ENCODE data around the gene GOLGA2.
A peak's percentile ranks its signal among the peaks of the same experiment; 100 is the strongest.

The GOLGA2 gene

GRCh38 chr9:128215491-128216409 is 60.1 kb downstream of the GOLGA2 start:
- no peak for TF ChIP-seq CTCF (conservative IDR thresholded peaks at IDR 0.05; ENCODE audit: low read length)
- DNase-seq (ENCODE audit: low read depth), result peak; percentile 83
- H3K4me3 ChIP-seq (ENCODE audit: low read length), result no peak overlapping the region

GRCh38 chr9:128214571-128215490 is 61.0 kb downstream of the GOLGA2 start:
- no peak overlapping the region for H3K4me3 ChIP-seq (ENCODE audit: low read length)
- peak; percentile 24 for DNase-seq (ENCODE audit: low read depth)
- TF ChIP-seq CTCF (conservative IDR thresholded peaks at IDR 0.05; ENCODE audit: low read length), result no peak

- no peak overlapping the region for H3K4me3 ChIP-seq (ENCODE audit: low read length)
- TF ChIP-seq CTCF (conservative IDR thresholded peaks at IDR 0.05; ENCODE audit: low read length), result no peak
- no peak for DNase-seq (ENCODE audit: low read depth)
These were observed 61.9 kb downstream of the GOLGA2 start for GRCh38 chr9:128213746-128214497.

- no peak for TF ChIP-seq CTCF (conservative IDR thresholded peaks at IDR 0.05; ENCODE audit: low read length)
- no peak overlapping the region for H3K4me3 ChIP-seq (ENCODE audit: low read length)
- no peak for DNase-seq (ENCODE audit: low read depth)
These were observed 63.9 kb downstream of the GOLGA2 start for GRCh38 chr9:128211981-128212281.

- no peak for TF ChIP-seq CTCF (conservative IDR thresholded peaks at IDR 0.05; ENCODE audit: low read length)
- DNase-seq (ENCODE audit: low read depth), result no peak
- H3K4me3 ChIP-seq (ENCODE audit: low read length), result no peak overlapping the region
These were observed 64.4 kb downstream of the GOLGA2 start for GRCh38 chr9:128211186-128211980.

GRCh38 chr9:128208946-128209669 is 66.7 kb downstream of the GOLGA2 start:
- TF ChIP-seq CTCF (conservative IDR thresholded peaks at IDR 0.05; ENCODE audit: low read length), result no peak
- DNase-seq (ENCODE audit: low read depth), result no peak
- no peak overlapping the region for H3K4me3 ChIP-seq (ENCODE audit: low read length)
